Adrenal gland (tissue), 12 donors: ENCODE measurements around the gene WWOX. TPM values are rescaled to one million over a fixed set of nuclear protein-coding genes. Genes with fewer than 3 reads are reported as not detected.

Experiments used
- DNase-seq, 7 donors: peaks; one replicate each; pipeline ENCODE4 v3.0.0-alpha.2; 2019 to 2020
- H3K27ac ChIP-seq, 5 donors: fragments of 200-600 bp; sonication (generic) in 4 of 5; 1 replicate in 3 of 5; 2 replicates in 2 of 5; pipeline versions ENCODE4 v1.5.1 to v1.8.0; 2016 to 2020; ENCODE audit warnings: mild to moderate bottlenecking in 1 of 5
- H3K27me3 ChIP-seq: fragments of 200-600 bp; 2 replicates; pipeline ENCODE4 v1.8.0; 2021
- H3K36me3 ChIP-seq, 2 donors: fragments of 200-600 bp; replicated peaks in 1 of 2; 1 replicate in 1 of 2; 2 replicates in 1 of 2; pipeline versions ENCODE4 v1.5.1 to v1.8.0; 2018 to 2022
- H3K4me1 ChIP-seq, 2 donors: fragments of 200-600 bp; replicated peaks in 1 of 2; 1 replicate in 1 of 2; 2 replicates in 1 of 2; pipeline versions ENCODE4 v1.5.1 to v1.8.0; 2018 to 2021
- H3K4me3 ChIP-seq, 4 donors: fragments of 200-600 bp; sonication (generic) in 3 of 4; one replicate each; pipeline ENCODE4 v1.5.1; 2016 to 2018
- H3K9me3 ChIP-seq, 3 donors: fragments of 200-600 bp; sonication (generic) in 1 of 3; replicated peaks in 1 of 3; 1 replicate in 2 of 3; 2 replicates in 1 of 3; pipeline versions ENCODE4 v1.5.1 to v1.8.0; 2016 to 2021
- CTCF ChIP-seq, 6 experiments: fragments of 450-650 bp in 4 of 6; fragments of 200-600 bp in 2 of 6; sonication (generic) in 1 of 6; IDR thresholded peaks; 1 replicate in 5 of 6; 2 replicates in 1 of 6; pipeline versions ENCODE4 v1.5.1 to v1.8.0; 2016 to 2021; ENCODE audit warnings: antibody characterized with exemption in 6 of 6, mild to moderate bottlenecking in 2 of 6, moderate library complexity in 1 of 6
- POLR2A ChIP-seq, 2 donors: fragments of 450-650 bp; IDR thresholded peaks; one replicate each; pipeline ENCODE4 v1.6.1; 2017; ENCODE audit warnings: antibody characterized with exemption in 2 of 2, mild to moderate bottlenecking in 2 of 2, moderate library complexity in 1 of 2
- WGBS, 4 donors: extraction: QIAGEN DNeasy Blood & Tissue Kit in 2 of 4; methylation state at CpG; one replicate each; pipeline versions ENCODE4 v1.1.5 to v1.1.7; 2013 to 2017; 5-methylcytosine and 5-hydroxymethylcytosine counted together
- intact Hi-C, 2 donors: fragments of 100-400 bp; cut with DNase I; formaldehyde crosslinking; loops; one replicate each; pipeline versions ENCODE4 v1.14.1 to v1.15.0; 2022 to 2023
- polyA plus RNA-seq, 3 donors: library from polyadenylated mRNA; stranded (reverse); fragments of 200-250 nt in 2 of 3; fragments of 350-450 nt in 1 of 3; fragmentation: Illumina TruSeq in 1 of 3; extraction: RNeasy Lipid Tissue Mini Kit (QIAGEN cat#74804) in 1 of 3; gene quantifications; one replicate each; pipeline ENCODE4 v1.2.3, GENCODE V29; 2013 to 2014
- total RNA-seq, 9 donors: library from RNA; depleted of rRNA in 4 of 9; stranded (reverse); fragments of >200 nt in 4 of 9; fragments of 120-200 nt in 1 of 9; fragmentation: NEBNext Ultra II Directional in 1 of 9; extraction: Animal tissue kit (Norgen Biotek cat#: 25700) in 1 of 9; gene quantifications; one replicate each; pipeline versions ENCODE4 v1.1.0 to v1.2.4, GENCODE V29; 2013 to 2023
- donor health status: healthy with polysubstance abuse.
- donor health status: Bipolar disorder and iron deficiency.
- donor health status: DM: yes; HTN: yes; CAD: no.
- donor health status: DM: no; HTN: no; CAD: no.
- donor health status: DM: no; HTN: no; CAD: no.
- donor health status: DM: yes; HTN: yes; CAD: no.

The WWOX gene
- total and polyA plus RNA-seq, 12 donors, result 11.8 to 74.6 (median 20.5) TPM

- H3K4me3 ChIP-seq, result no peak overlapping the region
- DNase-seq, result no peak
- no peaks in the 10 kb centered on the region for H3K9me3 ChIP-seq
- H3K4me1 ChIP-seq, result peaks cover 0 to 14% of the 10 kb centered on the region in 2 donors
- H3K27me3 ChIP-seq, result no peaks in the 10 kb centered on the region
- no peak overlapping the region for H3K27ac ChIP-seq
- WGBS, 4 donors, result 95 to 97% (median 97%) methylated on average over 6 of the region's 6 CpGs
- intact Hi-C loops, result no loop called here
- H3K36me3 ChIP-seq, result no peaks in the 10 kb centered on the region
- no peak for TF ChIP-seq CTCF (IDR thresholded peaks at IDR 0.05)
- TF ChIP-seq POLR2A (IDR thresholded peaks at IDR 0.05), result no peak
These were observed 713.1 kb downstream of the WWOX start for GRCh38 chr16:78812582-78812981.

GRCh38 chr16:78813661-78814311, 714.3 kb downstream of the WWOX start:
- peaks cover 0 to 15% of the 10 kb centered on the region in 2 donors for H3K4me1 ChIP-seq
- H3K27ac ChIP-seq, result no peak overlapping the region
- H3K27me3 ChIP-seq, result no peaks in the 10 kb centered on the region
- H3K36me3 ChIP-seq, result no peaks in the 10 kb centered on the region
- 90 to 92% (median 91%) methylated on average over 10 of the region's 10 CpGs for WGBS, 4 donors
- no peak for DNase-seq
- no peaks in the 10 kb centered on the region for H3K9me3 ChIP-seq
- intact Hi-C loops, result no loop called here
- H3K4me3 ChIP-seq, result no peak overlapping the region
- no peak for TF ChIP-seq POLR2A (IDR thresholded peaks at IDR 0.05)

- Histone ChIP-seq H3K27ac (peak overlapping the region in 3 of 5 donors; percentile 17 to 73 (median 19)), H3K4me3 (no peak overlapping the region), H3K9me3 (no peaks in the 10 kb centered on the region), H3K4me1 (peaks cover 0 to 15% of the 10 kb centered on the region in 2 donors), H3K27me3 (no peaks in the 10 kb centered on the region), H3K36me3 (no peaks in the 10 kb centered on the region)
- intact Hi-C loops, result no loop called here
- WGBS, 4 donors, result 36 to 40% (median 39%) methylated on average over 2 of the region's 2 CpGs
- TF ChIP-seq POLR2A (IDR thresholded peaks at IDR 0.05) (no peak), CTCF (IDR thresholded peaks at IDR 0.05) (no peak)
- DNase-seq, result no peak
These were observed 716.3 kb downstream of the WWOX start for GRCh38 chr16:78815713-78816112.

GRCh38 chr16:78816499-78817195, 717.2 kb downstream of the WWOX start:
- Histone ChIP-seq H3K4me1 (peaks cover 0 to 15% of the 10 kb centered on the region in 2 donors), H3K27ac (no peak overlapping the region), H3K27me3 (no peaks in the 10 kb centered on the region), H3K36me3 (no peaks in the 10 kb centered on the region), H3K9me3 (no peaks in the 10 kb centered on the region), H3K4me3 (no peak overlapping the region)
- TF ChIP-seq POLR2A (IDR thresholded peaks at IDR 0.05) (no peak), CTCF (IDR thresholded peaks at IDR 0.05) (no peak)
- intact Hi-C loops, result no loop called here
- DNase-seq, result no peak
- 35 to 50% (median 47%) methylated on average over 2 of the region's 2 CpGs for WGBS, 4 donors
